HEK293 (cell line): ENCODE data around the gene PTRH2.

Experiments used
- CTCF ChIA-PET: fragments of 350-600 bp; formaldehyde crosslinking; extraction: SDS; loops from one replicate; lab custom pipeline; 2021; ENCODE audit warnings: antibody characterized with exemption; lab: Yijun Ruan, JAX
- POLR2A ChIA-PET: fragments of 300-600 bp; formaldehyde crosslinking; extraction: SDS; loops from one replicate; lab custom pipeline; 2020; ENCODE audit warnings: antibody characterized with exemption, inconsistent platforms; lab: Yijun Ruan, JAX
- H3K27ac ChIP-seq: fragments of 200-500 bp; sonication (Bioruptor generic); 2 replicates; pipeline ENCODE4 v1.5.1; 2014; ENCODE audit warnings: low read depth, low read length, control low read depth, inconsistent platforms; ENCODE audit errors: extremely low read depth
- H3K36me3 ChIP-seq, 2 experiments: fragments of 200-500 bp in 1 of 2; sonication (Bioruptor generic) in 1 of 2; 1 replicate in 1 of 2; 2 replicates in 1 of 2; pipeline ENCODE4 v1.5.1; 2014 to 2017; ENCODE audit warnings: inconsistent platforms in 2 of 2, low read length in 2 of 2; ENCODE audit not compliant: control insufficient read depth in 2 of 2, insufficient read depth in 1 of 2
- H3K4me1 ChIP-seq: fragments of 200-500 bp; sonication (Bioruptor generic); 2 replicates; pipeline ENCODE4 v1.5.1; 2014; ENCODE audit warnings: mild to moderate bottlenecking, low read length, inconsistent platforms; ENCODE audit not compliant: control insufficient read depth, insufficient read depth
- H3K4me3 ChIP-seq: 2 replicates; pipeline ENCODE4 v1.5.1; 2011; ENCODE audit warnings: low read depth, mild to moderate bottlenecking, control low read depth, low read length, moderate library complexity
- H3K9me3 ChIP-seq: fragments of 200-500 bp; sonication (Bioruptor generic); 2 replicates; pipeline ENCODE4 v1.5.1; 2014; ENCODE audit warnings: low read depth, low read length, inconsistent platforms; ENCODE audit not compliant: control insufficient read depth, insufficient read depth
- BCL11B ChIP-seq: fragments of 450-650 bp; formaldehyde crosslinking; IDR thresholded peaks from 2 replicates; pipeline ENCODE4 v1.5.1; 2016; ENCODE audit warnings: low read depth, missing biosample characterization, missing genetic modification characterization
- BCL6B ChIP-seq: fragments of 450-650 bp; formaldehyde crosslinking; IDR thresholded peaks from 2 replicates; pipeline ENCODE4 v1.5.1; 2017; ENCODE audit warnings: missing biosample characterization, missing genetic modification characterization
- EGR2 ChIP-seq: fragments of 450-650 bp; formaldehyde crosslinking; IDR thresholded peaks from 2 replicates; pipeline ENCODE4 v1.5.1; 2016; ENCODE audit warnings: low read depth, missing biosample characterization, missing genetic modification characterization
- FEZF1 ChIP-seq: fragments of 450-650 bp; formaldehyde crosslinking; IDR thresholded peaks from 2 replicates; pipeline ENCODE4 v1.5.1; 2016; ENCODE audit warnings: missing biosample characterization, missing genetic modification characterization
- GLIS1 ChIP-seq: fragments of 450-650 bp; formaldehyde crosslinking; IDR thresholded peaks from 2 replicates; pipeline ENCODE4 v1.5.1; 2016; ENCODE audit warnings: missing biosample characterization, missing genetic modification characterization
- HOXC10 ChIP-seq: sonication (generic); formaldehyde crosslinking; IDR thresholded peaks from 2 replicates; pipeline ENCODE4 v1.8.1; 2023; ENCODE audit warnings: mild to moderate bottlenecking, missing genetic modification reagents
- KLF9 ChIP-seq: fragments of 450-650 bp; formaldehyde crosslinking; IDR thresholded peaks from 2 replicates; pipeline ENCODE4 v1.5.1; 2016; ENCODE audit warnings: missing biosample characterization, missing genetic modification characterization, low read depth
- OVOL3 ChIP-seq: fragments of 450-650 bp; formaldehyde crosslinking; IDR thresholded peaks from 2 replicates; pipeline ENCODE4 v1.5.1; 2016; ENCODE audit warnings: missing biosample characterization, missing genetic modification characterization
- SCRT2 ChIP-seq: fragments of 450-650 bp; formaldehyde crosslinking; IDR thresholded peaks from 2 replicates; pipeline ENCODE4 v1.5.1; 2016; ENCODE audit warnings: missing biosample characterization, missing genetic modification characterization
- TCF7L2 ChIP-seq: IDR thresholded peaks from 2 replicates; pipeline ENCODE4 v1.6.1; 2011; ENCODE audit warnings: low read depth, mild to moderate bottlenecking, inconsistent platforms, low read length, moderate library complexity, borderline replicate concordance
- ZBTB17 ChIP-seq: fragments of 450-650 bp; formaldehyde crosslinking; IDR thresholded peaks from 2 replicates; pipeline ENCODE4 v1.5.1; 2016; ENCODE audit warnings: missing biosample characterization, missing genetic modification characterization
- ZFP41 ChIP-seq: fragments of 450-650 bp; formaldehyde crosslinking; IDR thresholded peaks from 2 replicates; pipeline ENCODE4 v1.5.1; 2016; ENCODE audit warnings: missing biosample characterization, missing genetic modification characterization, borderline replicate concordance
- ZNF132 ChIP-seq: fragments of 450-650 bp; formaldehyde crosslinking; IDR thresholded peaks from 2 replicates; pipeline ENCODE4 v1.5.1; 2017; ENCODE audit warnings: missing biosample characterization, missing genetic modification characterization, borderline replicate concordance
- ZNF133 ChIP-seq: fragments of 450-650 bp; formaldehyde crosslinking; IDR thresholded peaks from 2 replicates; pipeline ENCODE4 v1.5.1; 2016; ENCODE audit warnings: missing biosample characterization, missing genetic modification characterization
- ZNF16 ChIP-seq: fragments of 450-650 bp; formaldehyde crosslinking; IDR thresholded peaks from 2 replicates; pipeline ENCODE4 v1.5.1; 2016; ENCODE audit warnings: low read depth, missing biosample characterization, missing genetic modification characterization
- ZNF175 ChIP-seq: fragments of 450-650 bp; formaldehyde crosslinking; IDR thresholded peaks from 2 replicates; pipeline ENCODE4 v1.5.1; 2016; ENCODE audit warnings: missing biosample characterization, missing genetic modification characterization
- ZNF202 ChIP-seq: fragments of 450-650 bp; formaldehyde crosslinking; IDR thresholded peaks from 2 replicates; pipeline ENCODE4 v1.5.1; 2016; ENCODE audit warnings: missing biosample characterization, missing genetic modification characterization, borderline replicate concordance
- ZNF311 ChIP-seq: fragments of 450-650 bp; formaldehyde crosslinking; IDR thresholded peaks from 2 replicates; pipeline ENCODE4 v1.5.1; 2017; ENCODE audit warnings: missing biosample characterization, missing genetic modification characterization, borderline replicate concordance
- ZNF362 ChIP-seq: fragments of 450-650 bp; formaldehyde crosslinking; IDR thresholded peaks from 2 replicates; pipeline ENCODE4 v1.5.1; 2016; ENCODE audit warnings: missing biosample characterization, missing genetic modification characterization
- ZNF449 ChIP-seq: fragments of 450-650 bp; formaldehyde crosslinking; IDR thresholded peaks from 2 replicates; pipeline ENCODE4 v1.5.1; 2017; ENCODE audit warnings: missing biosample characterization, mild to moderate bottlenecking, missing genetic modification characterization, moderate library complexity
- ZNF510 ChIP-seq: fragments of 450-650 bp; formaldehyde crosslinking; IDR thresholded peaks from 2 replicates; pipeline ENCODE4 v1.5.1; 2018; ENCODE audit warnings: mild to moderate bottlenecking, missing genetic modification characterization, missing biosample characterization; ENCODE audit not compliant: insufficient replicate concordance
- ZNF521 ChIP-seq: fragments of 450-650 bp; formaldehyde crosslinking; IDR thresholded peaks from 2 replicates; pipeline ENCODE4 v1.5.1; 2017; ENCODE audit warnings: missing biosample characterization, mild to moderate bottlenecking, missing genetic modification characterization
- ZNF639 ChIP-seq: fragments of 450-650 bp; formaldehyde crosslinking; IDR thresholded peaks from 2 replicates; pipeline ENCODE4 v1.5.1; 2016; ENCODE audit warnings: missing biosample characterization, missing genetic modification characterization
- ZNF664 ChIP-seq: fragments of 450-650 bp; formaldehyde crosslinking; IDR thresholded peaks from 2 replicates; pipeline ENCODE4 v1.5.1; 2016; ENCODE audit warnings: missing biosample characterization, missing genetic modification characterization
- ZNF837 ChIP-seq: fragments of 450-650 bp; formaldehyde crosslinking; IDR thresholded peaks from 2 replicates; pipeline ENCODE4 v1.5.1; 2016; ENCODE audit warnings: missing biosample characterization, missing genetic modification characterization
- ZSCAN16 ChIP-seq: fragments of 450-650 bp; formaldehyde crosslinking; IDR thresholded peaks from 2 replicates; pipeline ENCODE4 v1.5.1; 2016; ENCODE audit warnings: missing biosample characterization, missing genetic modification characterization

Gene PTRH2

GRCh38 chr17:59694344-59694743, 12.9 kb downstream of the PTRH2 start:
- no peaks in the 10 kb centered on the region for H3K4me1 ChIP-seq
- H3K9me3 ChIP-seq, result no peaks in the 10 kb centered on the region
- CTCF ChIA-PET, result no interaction called here
- TF ChIP-seq SCRT2 (peak; percentile 64), ZNF449 (tag by site-specific recombination) (no peak), ZNF133 (no peak), ZBTB17 (0 out of 2 replicates have a peak, but pooled peaks have one; percentile 31), ZNF664 (no peak), FEZF1 (no peak), HOXC10 (CRISPR knock-in tag) (no peak)
- H3K4me3 ChIP-seq, result no peak overlapping the region
- H3K27ac ChIP-seq, result no peak overlapping the region
- H3K36me3 ChIP-seq, result peaks cover 82 to 97% of the 10 kb centered on the region in 2 experiments
- POLR2A ChIA-PET, result no interaction called here

GRCh38 chr17:59693582-59693981, 13.6 kb downstream of the PTRH2 start:
- ChIA-PET POLR2A (no interaction called here), CTCF (no interaction called here)
- no peak overlapping the region for H3K4me3 ChIP-seq
- no peaks in the 10 kb centered on the region for H3K4me1 ChIP-seq
- H3K27ac ChIP-seq, result no peak overlapping the region
- H3K9me3 ChIP-seq, result no peaks in the 10 kb centered on the region
- no peak for TF ChIP-seq GLIS1
- no peak for TF ChIP-seq ZFP41 (tag by site-specific recombination)
- TF ChIP-seq TCF7L2, result no peak
- TF ChIP-seq ZNF510, result no peak
- no peak for TF ChIP-seq ZNF639 (tag by site-specific recombination)
- TF ChIP-seq ZNF132, result no peak
- no peak for TF ChIP-seq ZSCAN16 (tag by site-specific recombination)
- TF ChIP-seq ZNF521 (tag by site-specific recombination), result no peak
- TF ChIP-seq ZNF202 (tag by site-specific recombination), result no peak
- no peak for TF ChIP-seq EGR2 (tag by site-specific recombination)
- peaks cover 89 to 97% of the 10 kb centered on the region in 2 experiments for H3K36me3 ChIP-seq

GRCh38 chr17:59688496-59688895, 18.7 kb downstream of the PTRH2 start:
- no peaks in the 10 kb centered on the region for H3K9me3 ChIP-seq
- no peaks in the 10 kb centered on the region for H3K4me1 ChIP-seq
- CTCF ChIA-PET, result interaction anchor here (0.7 to 1.7 kb wide), 5 partner anchors 14 to 273 kb away, joined by 3 to 5 read pairs (median 4); no protein-coding TSS in a partner anchor
- TF ChIP-seq ZNF837 (no peak), ZBTB17 (no peak), OVOL3 (tag by site-specific recombination) (no peak), ZNF16 (tag by site-specific recombination) (no peak), ZNF175 (no peak), BCL11B (tag by site-specific recombination) (no peak), ZNF311 (tag by site-specific recombination) (no peak), KLF9 (tag by site-specific recombination) (no peak), ZNF362 (no peak), BCL6B (no peak)
- no peak overlapping the region for H3K27ac ChIP-seq
- H3K36me3 ChIP-seq, result peaks cover 91 to 97% of the 10 kb centered on the region in 2 experiments
- POLR2A ChIA-PET, result interaction anchor here (0.9 kb wide), 1 partner anchor 20 kb away, joined by 3 read pairs; no protein-coding TSS in a partner anchor
- no peak overlapping the region for H3K4me3 ChIP-seq
